HS-5 (cell line): Measurements from ENCODE around the gene UBN2.

ENCODE experiments used
- DNase-seq: peaks from one replicate; pipeline ENCODE4 v3.0.0-alpha.2; 2012; ENCODE audit warnings: low read depth

The UBN2 gene

GRCh38 chr7:139355320-139355719, 124.3 kb downstream of the UBN2 start:
- no peak for DNase-seq
